ENCODE results near the gene SLC35A3.

The SLC35A3 gene

DNA sequence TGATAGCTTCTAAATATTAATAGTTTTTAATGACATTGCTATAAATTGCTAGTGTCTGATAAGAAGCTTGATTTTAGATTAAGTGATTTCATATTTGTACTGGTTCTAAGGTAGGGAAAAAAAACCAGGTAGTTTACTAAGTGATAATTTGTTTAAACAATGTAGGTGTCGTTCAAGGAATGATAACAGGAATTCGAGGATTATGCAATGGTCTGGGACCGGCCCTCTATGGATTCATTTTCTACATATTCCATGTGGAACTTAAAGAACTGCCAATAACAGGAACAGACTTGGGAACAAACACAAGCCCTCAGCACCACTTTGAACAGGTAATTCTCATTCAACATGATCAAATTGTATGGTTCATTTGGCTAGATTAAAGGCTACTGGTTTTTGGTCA lies 110.5 kb downstream of the SLC35A3 start:
- DNase-seq, result no peak

All from NCI-H226 (cell line).